Heart right ventricle (tissue), 16 donors: ENCODE results near the gene TUB. TPM values are rescaled to one million over a fixed set of nuclear protein-coding genes. Genes with fewer than 3 reads are reported as not detected.
A peak's percentile ranks its signal among the peaks of the same experiment; 100 is the strongest.

ENCODE experiments used
- ATAC-seq, 8 donors: fragments of 200-7000 bp; cut with Tn5 transposase; one replicate each; pipeline ENCODE4 v1.9.1; 2020; ENCODE audit warnings: mild to moderate bottlenecking in 8 of 8, moderate library complexity in 8 of 8, moderate number of reproducible peaks in 1 of 8
- DNase-seq, 2 donors: peaks; one replicate each; pipeline ENCODE4 v3.0.0-alpha.2; 2020
- H3K27ac ChIP-seq, 10 donors: fragments of 200-600 bp; sonication (generic) in 2 of 10; one replicate each; pipeline versions ENCODE4 v1.5.0 to v1.8.0; 2020 to 2022; ENCODE audit warnings: mild to moderate bottlenecking in 3 of 10
- H3K27me3 ChIP-seq, 7 donors: fragments of 200-600 bp; one replicate each; pipeline ENCODE4 v1.8.0; 2021 to 2022; ENCODE audit warnings: mild to moderate bottlenecking in 2 of 7
- H3K36me3 ChIP-seq, 9 donors: fragments of 200-600 bp; sonication (generic) in 1 of 9; one replicate each; pipeline versions ENCODE4 v1.5.0 to v1.8.0; 2020 to 2022; ENCODE audit warnings: mild to moderate bottlenecking in 2 of 9
- H3K4me1 ChIP-seq, 9 donors: fragments of 200-600 bp; sonication (generic) in 1 of 9; one replicate each; pipeline versions ENCODE4 v1.5.0 to v1.8.0; 2020 to 2022; ENCODE audit warnings: mild to moderate bottlenecking in 4 of 9
- H3K4me3 ChIP-seq, 10 donors: fragments of 200-600 bp; sonication (generic) in 2 of 10; one replicate each; pipeline versions ENCODE4 v1.5.0 to v1.8.0; 2020 to 2022; ENCODE audit warnings: mild to moderate bottlenecking in 7 of 10, moderate library complexity in 2 of 10
- H3K9me3 ChIP-seq, 11 donors: fragments of 200-600 bp in 10 of 11; sonication (generic) in 2 of 11; one replicate each; pipeline versions ENCODE4 v1.5.0 to v1.8.0; 2013 to 2022; ENCODE audit warnings: mild to moderate bottlenecking in 2 of 11, control low read depth in 1 of 11, moderate library complexity in 1 of 11
- CTCF ChIP-seq, 9 donors: fragments of 200-600 bp; sonication (generic) in 2 of 9; IDR thresholded peaks; one replicate each; pipeline versions ENCODE4 v1.5.0 to v1.8.0; 2021 to 2022; ENCODE audit warnings: antibody characterized with exemption in 9 of 9, mild to moderate bottlenecking in 5 of 9, moderate library complexity in 1 of 9
- WGBS, 2 donors: extraction: QIAGEN DNeasy Blood & Tissue Kit; methylation state at CpG; one replicate each; pipeline ENCODE4 v1.1.7; 2013; ENCODE audit warnings: inconsistent platforms in 1 of 2; 5-methylcytosine and 5-hydroxymethylcytosine counted together
- intact Hi-C, 10 donors: fragments of 100-400 bp; cut with DNase I; formaldehyde crosslinking; loops; one replicate each; pipeline versions ENCODE4 v1.11.1 to v1.14.2; 2022
- polyA plus RNA-seq, 2 donors: library from polyadenylated mRNA; stranded (reverse); fragments of 200-250 nt; gene quantifications; one replicate each; pipeline ENCODE4 v1.2.3, GENCODE V29; 2013
- total RNA-seq, 10 donors: library from RNA; stranded (reverse); fragmentation: NEBNext Ultra II Directional in 3 of 10; extraction: Animal tissue kit (Norgen Biotek cat#: 25700) in 3 of 10; gene quantifications; one replicate each; pipeline versions ENCODE4 v1.2.1 to v1.2.4, GENCODE V29; 2021 to 2023
- donor health status: Arrhythmogenic right ventricular cardiomyopathy.
- donor health status: ischemic (EF 13 %, LVEDD 7.1; RV severe dilation, severe dysfunction).
- donor health status: healthy with polysubstance abuse.
- donor health status: DM: no; HTN: yes; CAD: no.
- donor health status: DM: no; HTN: no; CAD: no.
- donor health status: ischemic (EF 25% LVEDD 6.9; RV normal size, moderate dysfunction).
- donor health status: ischemic (EF 25% LVEDD 5.7; RV mildly dilated, moderate dysfunction).
- donor health status: healthy.
- donor health status: DM: yes; HTN: yes; CAD: no.
- donor health status: Ischemic cardiomyopathy.
- donor health status: ischemic (EF 35%, LVEDD 5.7; RV mildly dilated, moderate dysfunction).
- donor health status: nonischemic (EF 11% LVEDD 7.7; RV severe dilation, severe dysfunction).
- donor health status: DM: yes; HTN: yes; CAD: no.
- donor health status: PGD.
- donor health status: ischemic (EF 29% LVEDD 5.4; RV normal size, mild dysfunction).
- donor health status: nonischemic (EF 23%, LVEDD 6.1; RV moderate dilation, normal function).

Gene TUB
- total and polyA plus RNA-seq, 12 donors: 2.4 to 28.2 (median 18.9) TPM

- DNase-seq: no peak
- 92 to 94% methylated on average over 4 of the region's 4 CpGs for WGBS, 2 donors
- intact Hi-C loops: loop anchor here in 2 of 10 donors (2.0 to 5.0 kb wide), 2 partner anchors 18 to 55 kb away; no protein-coding TSS in a partner anchor
These were observed 6.2 kb downstream of the TUB start for GRCh38 chr11:8087185-8087584.

DNA sequence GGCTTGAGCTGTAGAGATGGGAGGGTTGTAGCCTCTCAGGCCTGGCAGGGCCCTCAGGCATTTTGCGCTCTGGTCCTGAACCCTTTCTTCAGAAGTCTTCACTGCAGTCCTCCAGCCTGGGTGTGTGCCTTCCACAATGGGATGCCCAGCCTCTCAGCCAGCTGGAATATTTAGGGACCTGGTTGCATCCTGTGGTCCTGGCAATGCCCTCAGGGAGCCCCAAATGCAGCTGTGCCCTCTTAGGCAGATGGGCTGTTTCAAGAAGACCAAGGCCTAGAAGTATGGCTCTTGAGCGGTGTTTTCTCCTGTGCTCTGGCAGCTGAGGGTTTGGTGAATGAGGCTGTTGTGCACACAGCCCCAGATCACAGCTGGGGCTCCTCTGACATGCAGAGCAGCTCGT lies 6.7 kb downstream of the TUB start:
- H3K27ac ChIP-seq: no peak overlapping the region
- H3K36me3 ChIP-seq: no peaks in the 10 kb centered on the region
- 85 to 89% methylated on average over 3 of the region's 3 CpGs for WGBS, 2 donors
- peaks cover 0 to 57% (median 42%) of the 10 kb centered on the region in 9 donors for H3K4me1 ChIP-seq
- H3K9me3 ChIP-seq: no peaks in the 10 kb centered on the region
- intact Hi-C loops: loop anchor here in 2 of 10 donors (2.0 to 5.0 kb wide), 2 partner anchors 19 to 55 kb away; no protein-coding TSS in a partner anchor
- no peak overlapping the region for H3K4me3 ChIP-seq
- no peaks in the 10 kb centered on the region for H3K27me3 ChIP-seq
- no peak for TF ChIP-seq CTCF (IDR thresholded peaks at IDR 0.05)
- DNase-seq (no peak), ATAC-seq (no peak)

More at GRCh38 chr11:8087185-8087584, 6.2 kb downstream of the TUB start:
- Histone ChIP-seq H3K36me3 (no peaks in the 10 kb centered on the region), H3K27ac (no peak overlapping the region), H3K27me3 (no peaks in the 10 kb centered on the region), H3K4me1 (peaks cover 0 to 56% (median 45%) of the 10 kb centered on the region in 9 donors), H3K4me3 (no peak overlapping the region), H3K9me3 (no peaks in the 10 kb centered on the region)
- ATAC-seq: peak in 2 of 8 donors; percentile 16 to 25
- peak in 6 of 9 donors; percentile 6 to 36 (median 19) for TF ChIP-seq CTCF (IDR thresholded peaks at IDR 0.05)

DNA sequence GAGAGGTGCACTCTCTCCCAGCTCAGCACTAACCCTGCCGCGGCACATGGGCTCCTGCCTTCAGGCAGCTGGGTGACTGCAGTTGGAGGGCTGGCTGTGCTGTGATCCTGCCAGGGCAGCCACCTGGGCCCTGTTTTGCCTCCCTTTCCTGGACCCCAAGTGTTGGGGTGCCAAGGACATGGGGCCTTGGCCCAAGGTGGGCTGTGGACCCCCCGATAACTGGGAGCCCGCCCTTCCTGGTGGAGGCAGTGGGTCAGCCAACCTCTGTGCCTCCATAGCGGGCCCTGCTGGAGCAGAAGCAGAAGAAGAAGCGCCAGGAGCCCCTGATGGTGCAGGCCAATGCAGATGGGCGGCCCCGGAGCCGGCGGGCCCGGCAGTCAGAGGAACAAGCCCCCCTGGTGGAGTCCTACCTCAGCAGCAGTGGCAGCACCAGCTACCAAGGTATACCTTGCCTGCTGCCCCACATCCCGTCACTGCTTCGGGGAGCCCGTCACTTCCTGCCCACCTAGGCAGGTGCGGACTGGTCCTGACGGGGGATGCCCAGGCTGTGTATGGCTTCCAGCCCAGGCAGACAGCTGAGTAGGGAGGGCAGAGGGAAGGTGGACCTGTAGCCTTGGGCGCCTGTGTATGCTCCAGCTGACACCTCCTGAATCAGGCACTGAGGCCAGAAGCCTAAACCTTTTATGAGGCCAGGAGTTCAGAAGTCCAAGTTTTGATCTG lies 8.9 kb downstream of the TUB start:
- Histone ChIP-seq H3K4me1 (peaks cover 0 to 41% (median 30%) of the 10 kb centered on the region in 9 donors), H3K27ac (no peak overlapping the region), H3K27me3 (no peaks in the 10 kb centered on the region), H3K9me3 (no peaks in the 10 kb centered on the region), H3K4me3 (no peak overlapping the region), H3K36me3 (peaks cover 0 to 12% (median 0%) of the 10 kb centered on the region in 9 donors)
- intact Hi-C loops: loop anchor here in 8 of 10 donors (2.0 to 10.0 kb wide), 7 partner anchors 53 to 195 kb away; no protein-coding TSS in a partner anchor
- 91 to 93% methylated on average over 17 of the region's 17 CpGs for WGBS, 2 donors
- no peak for DNase-seq
- ATAC-seq: no peak
- no peak for TF ChIP-seq CTCF (IDR thresholded peaks at IDR 0.05)

DNA sequence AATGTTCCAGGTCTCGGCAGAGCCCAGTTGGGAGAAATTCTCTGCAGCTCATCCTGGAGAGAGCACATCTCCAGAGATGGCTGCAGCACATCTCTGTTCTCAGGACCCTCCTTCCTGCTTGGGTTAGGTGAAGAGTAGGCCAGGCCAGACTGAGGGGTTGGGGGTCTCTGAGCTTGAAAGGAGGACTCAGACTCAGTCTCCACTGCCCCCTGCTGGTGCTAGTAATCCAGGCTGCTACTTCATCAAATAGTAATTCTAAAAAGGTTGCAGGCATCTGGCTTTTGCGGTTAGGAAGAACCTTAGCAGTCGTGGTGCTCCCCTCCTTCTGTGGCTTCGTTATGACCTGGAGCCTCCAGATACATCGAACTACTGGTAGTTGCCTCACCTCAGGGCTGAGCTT lies 9.7 kb downstream of the TUB start:
- WGBS, 2 donors: 53 to 61% methylated on average over 5 of the region's 5 CpGs
- no peak for ATAC-seq

More for the DNA sequence above, 9.7 kb downstream of the TUB start:
- TF ChIP-seq CTCF (IDR thresholded peaks at IDR 0.05): peak in 8 of 9 donors; percentile 39 to 70 (median 61)
- no peak overlapping the region for H3K4me3 ChIP-seq
- H3K9me3 ChIP-seq: no peaks in the 10 kb centered on the region
- peaks cover 0 to 19% (median 0%) of the 10 kb centered on the region in 9 donors for H3K36me3 ChIP-seq
- no peak overlapping the region for H3K27ac ChIP-seq
- DNase-seq: no peak
- H3K4me1 ChIP-seq: peaks cover 0 to 33% (median 22%) of the 10 kb centered on the region in 9 donors
- intact Hi-C loops: loop anchor here in 7 of 10 donors (2.0 to 10.0 kb wide), 7 partner anchors 53 to 196 kb away; no protein-coding TSS in a partner anchor
- H3K27me3 ChIP-seq: no peaks in the 10 kb centered on the region
